Adrenal gland (tissue), 5 donors: ENCODE results near the gene NBAS.

Experiments used
- CTCF ChIP-seq, 6 experiments: fragments of 450-650 bp in 4 of 6; fragments of 200-600 bp in 2 of 6; sonication (generic) in 1 of 6; IDR thresholded peaks; 1 replicate in 5 of 6; 2 replicates in 1 of 6; pipeline versions ENCODE4 v1.5.1 to v1.8.0; 2016 to 2021; ENCODE audit warnings: antibody characterized with exemption in 6 of 6, mild to moderate bottlenecking in 2 of 6, moderate library complexity in 1 of 6
- POLR2A ChIP-seq, 2 donors: fragments of 450-650 bp; IDR thresholded peaks; one replicate each; pipeline ENCODE4 v1.6.1; 2017; ENCODE audit warnings: antibody characterized with exemption in 2 of 2, mild to moderate bottlenecking in 2 of 2, moderate library complexity in 1 of 2
- donor health status: DM: no; HTN: no; CAD: no.

GRCh38 chr2:15224641-15225040, 336.5 kb downstream of the NBAS start:
- TF ChIP-seq CTCF (IDR thresholded peaks at IDR 0.05) = no peak
- no peak for TF ChIP-seq POLR2A (IDR thresholded peaks at IDR 0.05)
